B cell (primary cell): Measurements from ENCODE around the gene HLA-DPB1. TPM values are rescaled to one million over a fixed set of nuclear protein-coding genes. Genes with fewer than 3 reads are reported as not detected.
A peak's percentile ranks its signal among the peaks of the same experiment; 100 is the strongest.

Experiments used
- ATAC-seq: fragments of 200-7000 bp; cut with Tn5 transposase; one replicate; pipeline ENCODE4 v1.10.0; 2021; ENCODE audit warnings: low read depth, mild to moderate bottlenecking, moderate number of reproducible peaks, moderate library complexity
- CTCF ChIA-PET: fragments of 350-600 bp; sonication (Branson Sonifier 250); formaldehyde crosslinking; loops from one replicate; lab custom pipeline; 2021; ENCODE audit warnings: antibody characterized with exemption, inconsistent platforms; lab: Charles Lee
- POLR2A ChIA-PET: fragments of 350-600 bp; sonication (Branson Sonifier 250); formaldehyde crosslinking; loops from one replicate; lab custom pipeline; 2021; ENCODE audit warnings: antibody characterized with exemption; lab: Charles Lee
- DNase-seq: peaks from one replicate; pipeline ENCODE4 v3.0.0; 2013
- H2AFZ ChIP-seq: 2 replicates; pipeline ENCODE4 v1.6.1; 2012; ENCODE audit warnings: mild to moderate bottlenecking, low read depth, low read length; ENCODE audit not compliant: insufficient read depth, poor library complexity, severe bottlenecking
- H3K27ac ChIP-seq, 2 donors: 1 replicate in 1 of 2; 2 replicates in 1 of 2; pipeline ENCODE4 v1.5.1; 2012 to 2013; ENCODE audit warnings: low read length in 2 of 2, mild to moderate bottlenecking in 2 of 2, moderate library complexity in 1 of 2
- H3K27me3 ChIP-seq, 4 experiments: fragments of 200-600 bp in 1 of 4; sonication (generic) in 1 of 4; replicated peaks in 1 of 4; 1 replicate in 2 of 4; 2 replicates in 2 of 4; pipeline versions ENCODE4 v1.6.1 to v1.7.0; 2013 to 2016; ENCODE audit warnings: low read length in 3 of 4, mild to moderate bottlenecking in 2 of 4, mixed read lengths in 1 of 4, moderate library complexity in 1 of 4; ENCODE audit not compliant: insufficient read depth in 4 of 4, control insufficient read depth in 3 of 4; ENCODE audit errors: control extremely low read depth in 1 of 4
- H3K36me3 ChIP-seq, 2 experiments: replicated peaks in 1 of 2; 1 replicate in 1 of 2; 2 replicates in 1 of 2; pipeline versions ENCODE4 v1.6.1 to v1.7.1; 2013; ENCODE audit warnings: low read length in 1 of 2; ENCODE audit not compliant: insufficient read depth in 2 of 2, control insufficient read depth in 1 of 2; ENCODE audit errors: control extremely low read depth in 1 of 2, extremely low read depth in 1 of 2
- H3K4me1 ChIP-seq, 2 donors: fragments of 200-600 bp in 1 of 2; sonication (generic) in 1 of 2; 1 replicate in 1 of 2; 2 replicates in 1 of 2; pipeline versions ENCODE4 v1.5.1 to v1.6.1; 2013 to 2017; ENCODE audit warnings: low read length in 2 of 2; ENCODE audit not compliant: control insufficient read depth in 2 of 2, insufficient read depth in 2 of 2
- H3K4me2 ChIP-seq: replicated peaks from 2 replicates; pipeline ENCODE3; 2012; ENCODE audit warnings: mild to moderate bottlenecking, low read depth, low read length; ENCODE audit not compliant: poor library complexity, severe bottlenecking
- H3K4me3 ChIP-seq, 5 experiments: fragments of 200-600 bp in 1 of 5; sonication (generic) in 1 of 5; 1 replicate in 3 of 5; 2 replicates in 2 of 5; pipeline versions ENCODE4 v1.5.1 to v1.7.0; 2011 to 2016; ENCODE audit warnings: low read length in 4 of 5, mild to moderate bottlenecking in 4 of 5, low read depth in 2 of 5, control low read depth in 1 of 5, moderate library complexity in 1 of 5; ENCODE audit not compliant: insufficient read depth in 1 of 5; ENCODE audit errors: control extremely low read depth in 1 of 5, extremely low read depth in 1 of 5
- H3K79me2 ChIP-seq: fragments of 200-600 bp; sonication (generic); one replicate; pipeline ENCODE4 v1.6.0; 2016; ENCODE audit warnings: low read length; ENCODE audit not compliant: control insufficient read depth, insufficient read depth
- H3K9ac ChIP-seq: fragments of 200-600 bp; sonication (generic); 2 replicates; pipeline ENCODE4 v1.6.1; 2017; ENCODE audit warnings: mild to moderate bottlenecking, low read length, moderate library complexity
- H3K9me3 ChIP-seq, 3 donors: one replicate each; pipeline versions ENCODE4 v1.6.1 to v1.7.1; 2013; ENCODE audit warnings: low read length in 2 of 3; ENCODE audit not compliant: control insufficient read depth in 2 of 3, insufficient read depth in 1 of 3; ENCODE audit errors: control extremely low read depth in 1 of 3
- H4K20me1 ChIP-seq: 2 replicates; pipeline ENCODE4 v1.6.0; 2012; ENCODE audit warnings: mild to moderate bottlenecking, low read length; ENCODE audit not compliant: insufficient read depth, control insufficient read depth, poor library complexity, severe bottlenecking
- H3K27ac Mint-ChIP-seq: one replicate; pipeline ENCODE4 v1.8.0; 2021; ENCODE audit warnings: mixed read lengths
- H3K27me3 Mint-ChIP-seq: one replicate; pipeline ENCODE4 v1.8.0; 2021; ENCODE audit warnings: mixed read lengths
- H3K4me1 Mint-ChIP-seq: one replicate; pipeline ENCODE4 v1.8.0; 2021; ENCODE audit warnings: mixed read lengths
- H3K4me3 Mint-ChIP-seq: one replicate; pipeline ENCODE4 v1.8.0; 2021; ENCODE audit warnings: mixed read lengths
- H3K9me3 Mint-ChIP-seq: one replicate; pipeline ENCODE4 v1.8.0; 2022; ENCODE audit warnings: mixed read lengths; ENCODE audit not compliant: insufficient read depth
- EZH2 ChIP-seq: IDR thresholded peaks from 2 replicates; pipeline ENCODE4 v1.6.1; 2012; ENCODE audit warnings: borderline replicate concordance, low read depth, mild to moderate bottlenecking, moderate library complexity, low read length; ENCODE audit not compliant: insufficient read depth, poor library complexity, severe bottlenecking
- WGBS: methylation state at CpG from one replicate; pipeline ENCODE4 v1.1.5; 2013; ENCODE audit warnings: missing lambda C conversion rate; ENCODE audit not compliant: insufficient coverage; 5-methylcytosine and 5-hydroxymethylcytosine counted together
- intact Hi-C: fragments of 100-400 bp; cut with micrococcal nuclease; formaldehyde crosslinking; loops from one replicate; pipeline ENCODE4 v1.10.0; 2022
- polyA plus RNA-seq: library from polyadenylated mRNA; depleted of rRNA; stranded (reverse); fragments of >200 nt; gene quantifications from 2 replicates; pipeline ENCODE4 v1.2.3, GENCODE V29; 2012
- total RNA-seq, 2 donors: library from RNA; stranded (reverse); fragments of 120-200 nt in 1 of 2; gene quantifications; 1 replicate in 1 of 2; 2 replicates in 1 of 2; pipeline versions ENCODE4 v1.2.3 to v1.2.4, GENCODE V29; 2013 to 2022
- TF ChIP-seq, protein P1 (sequence below): fragments of 200-600 bp; IDR thresholded peaks from one replicate; pipeline ENCODE4 v1.8.0; 2022; ENCODE audit warnings: antibody characterized with exemption, mild to moderate bottlenecking

HLA-DPB1 gene
- total and polyA plus RNA-seq, 2 donors (not counting 1 experiment from before 2014, with no cell fraction given), result 1,104 to 1,578 TPM

DNA sequence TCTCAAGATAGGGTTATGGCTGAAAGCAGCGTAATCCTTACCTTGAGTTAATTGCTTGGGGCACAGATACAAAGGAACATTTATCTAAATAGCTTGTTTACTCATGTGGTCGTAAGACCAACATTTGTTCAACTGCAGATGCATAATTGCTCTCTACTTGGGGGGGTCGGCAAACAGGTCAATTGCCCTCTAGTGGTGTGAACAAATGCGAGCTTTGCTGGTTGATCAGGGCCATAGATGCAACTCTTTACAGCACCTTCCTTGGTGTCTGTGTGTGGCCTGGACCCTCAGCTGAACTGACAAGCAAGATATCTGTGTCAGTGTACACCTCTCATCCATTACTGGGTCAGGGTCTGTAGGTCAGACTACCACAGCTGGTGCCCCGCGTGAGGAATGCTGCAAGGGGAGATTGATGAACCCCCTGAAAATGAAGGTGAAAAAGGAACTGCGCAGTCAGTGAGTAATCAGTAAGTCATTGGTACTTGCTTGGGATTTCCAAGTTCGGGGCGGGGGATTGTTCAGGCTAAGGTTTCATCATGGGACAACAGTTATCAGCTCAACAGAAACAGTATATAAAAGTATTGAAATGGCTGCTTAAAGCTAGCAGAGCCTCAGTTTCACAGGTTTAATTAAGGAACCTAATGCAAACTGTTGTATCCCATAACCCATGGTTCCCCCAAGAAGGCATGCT is 26.3 kb upstream of the HLA-DPB1 start:
- H3K27ac ChIP-seq, result no peak overlapping the region
- Mint-ChIP-seq H3K4me1 (peaks cover 21% of the 10 kb centered on the region), H3K27me3 (no peaks in the 10 kb centered on the region), H3K4me3 (peak overlapping the region; percentile 15), H3K9me3 (peaks cover 3% of the 10 kb centered on the region), H3K27ac (no peak overlapping the region)
- peak overlapping the region in 1 of 5 experiments; percentile 8 for H3K4me3 ChIP-seq
- ATAC-seq, result peak; percentile 41
- ChIA-PET POLR2A (interaction anchor here (1.0 to 2.2 kb wide), 2 partner anchors 24 to 203 kb away, joined by 3 to 7 read pairs; partner anchors contain the start of gene HLA-DPA1), CTCF (interaction anchor here (0.7 to 4.2 kb wide), 13 partner anchors 8 to 78 kb away, joined by 3 to 44 read pairs (median 4); no protein-coding TSS in a partner anchor)
- peaks cover 13 to 14% of the 10 kb centered on the region in 2 donors for H3K4me1 ChIP-seq
- no peaks in the 10 kb centered on the region for H3K9me3 ChIP-seq
- no peak overlapping the region for H2AFZ ChIP-seq
- intact Hi-C loops, result no loop called here
- DNase-seq, result peak; percentile 40
- no peaks in the 10 kb centered on the region for H3K79me2 ChIP-seq
- no peak overlapping the region for H3K4me2 ChIP-seq
- H3K9ac ChIP-seq, result no peak overlapping the region
- TF ChIP-seq, protein P1, sequence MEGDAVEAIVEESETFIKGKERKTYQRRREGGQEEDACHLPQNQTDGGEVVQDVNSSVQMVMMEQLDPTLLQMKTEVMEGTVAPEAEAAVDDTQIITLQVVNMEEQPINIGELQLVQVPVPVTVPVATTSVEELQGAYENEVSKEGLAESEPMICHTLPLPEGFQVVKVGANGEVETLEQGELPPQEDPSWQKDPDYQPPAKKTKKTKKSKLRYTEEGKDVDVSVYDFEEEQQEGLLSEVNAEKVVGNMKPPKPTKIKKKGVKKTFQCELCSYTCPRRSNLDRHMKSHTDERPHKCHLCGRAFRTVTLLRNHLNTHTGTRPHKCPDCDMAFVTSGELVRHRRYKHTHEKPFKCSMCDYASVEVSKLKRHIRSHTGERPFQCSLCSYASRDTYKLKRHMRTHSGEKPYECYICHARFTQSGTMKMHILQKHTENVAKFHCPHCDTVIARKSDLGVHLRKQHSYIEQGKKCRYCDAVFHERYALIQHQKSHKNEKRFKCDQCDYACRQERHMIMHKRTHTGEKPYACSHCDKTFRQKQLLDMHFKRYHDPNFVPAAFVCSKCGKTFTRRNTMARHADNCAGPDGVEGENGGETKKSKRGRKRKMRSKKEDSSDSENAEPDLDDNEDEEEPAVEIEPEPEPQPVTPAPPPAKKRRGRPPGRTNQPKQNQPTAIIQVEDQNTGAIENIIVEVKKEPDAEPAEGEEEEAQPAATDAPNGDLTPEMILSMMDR, result no peak
- TF ChIP-seq EZH2, result no peak
- H4K20me1 ChIP-seq, result no peaks in the 10 kb centered on the region
- no peaks in the 10 kb centered on the region for H3K27me3 ChIP-seq
- H3K36me3 ChIP-seq, result no peaks in the 10 kb centered on the region
- 81% methylated on average over 5 of the region's 9 CpGs for WGBS
